Body of pancreas (tissue), 4 donors: Measurements from ENCODE around the gene CCBE1.

Experiments
- POLR2A ChIP-seq, 3 donors: fragments of 450-650 bp; IDR thresholded peaks; one replicate each; pipeline ENCODE4 v1.6.1; 2016; ENCODE audit warnings: antibody characterized with exemption in 3 of 3, mild to moderate bottlenecking in 2 of 3
- TF ChIP-seq, protein P1 (sequence below), 7 experiments: fragments of 450-650 bp in 4 of 7; fragments of 200-600 bp in 3 of 7; sonication (generic) in 3 of 7; IDR thresholded peaks; one replicate each; pipeline ENCODE4 v1.5.1; 2016 to 2019; ENCODE audit warnings: antibody characterized with exemption in 7 of 7

DNA sequence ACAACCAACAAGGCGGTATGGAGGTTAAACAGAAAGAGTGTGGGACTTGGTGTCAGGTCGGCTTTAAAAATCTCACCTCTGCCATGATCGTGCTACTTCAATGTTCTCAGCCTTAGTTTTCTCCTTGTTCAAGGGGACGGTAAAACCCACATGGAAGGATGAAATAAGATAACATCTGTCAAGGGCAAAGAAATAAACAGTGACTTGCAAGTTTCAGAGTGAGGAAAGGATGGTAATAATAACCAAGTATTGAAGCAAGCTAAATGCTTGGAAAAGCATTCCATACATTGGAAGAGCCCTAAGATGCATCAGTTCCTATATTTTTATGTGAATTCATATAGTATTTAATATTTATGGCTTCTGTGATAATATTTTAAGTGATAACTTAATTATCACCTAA lies 308.4 kb downstream of the CCBE1 start:
- TF ChIP-seq, protein P1, sequence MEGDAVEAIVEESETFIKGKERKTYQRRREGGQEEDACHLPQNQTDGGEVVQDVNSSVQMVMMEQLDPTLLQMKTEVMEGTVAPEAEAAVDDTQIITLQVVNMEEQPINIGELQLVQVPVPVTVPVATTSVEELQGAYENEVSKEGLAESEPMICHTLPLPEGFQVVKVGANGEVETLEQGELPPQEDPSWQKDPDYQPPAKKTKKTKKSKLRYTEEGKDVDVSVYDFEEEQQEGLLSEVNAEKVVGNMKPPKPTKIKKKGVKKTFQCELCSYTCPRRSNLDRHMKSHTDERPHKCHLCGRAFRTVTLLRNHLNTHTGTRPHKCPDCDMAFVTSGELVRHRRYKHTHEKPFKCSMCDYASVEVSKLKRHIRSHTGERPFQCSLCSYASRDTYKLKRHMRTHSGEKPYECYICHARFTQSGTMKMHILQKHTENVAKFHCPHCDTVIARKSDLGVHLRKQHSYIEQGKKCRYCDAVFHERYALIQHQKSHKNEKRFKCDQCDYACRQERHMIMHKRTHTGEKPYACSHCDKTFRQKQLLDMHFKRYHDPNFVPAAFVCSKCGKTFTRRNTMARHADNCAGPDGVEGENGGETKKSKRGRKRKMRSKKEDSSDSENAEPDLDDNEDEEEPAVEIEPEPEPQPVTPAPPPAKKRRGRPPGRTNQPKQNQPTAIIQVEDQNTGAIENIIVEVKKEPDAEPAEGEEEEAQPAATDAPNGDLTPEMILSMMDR (IDR thresholded peaks at IDR 0.05), result no peak
- TF ChIP-seq POLR2A (IDR thresholded peaks at IDR 0.05), result no peak
